Limb (tissue), 2 donors: ENCODE data around the gene NHERF2.
A peak's percentile ranks its signal among the peaks of the same experiment; 100 is the strongest.
"Not testable (repeated sequence)": the region's sequence is repeated elsewhere in the genome, so short reads cannot be mapped to it uniquely, and the experiment has no call there.

Experiments used
- DNase-seq, 2 donors: peaks; one replicate each; pipeline ENCODE4 v3.0.0-alpha.2; 2016; ENCODE audit errors: extremely low spot score in 2 of 2

The NHERF2 gene

GRCh38 chr16:2005646-2006045, 21.1 kb upstream of the NHERF2 start:
- DNase-seq, result no peak

- no peak for DNase-seq
Measured at GRCh38 chr16:2006317-2006716, 20.4 kb upstream of the NHERF2 start.

GRCh38 chr16:2007081-2007836, 19.4 kb upstream of the NHERF2 start:
- no peak for DNase-seq

- no peak for DNase-seq
Measured at GRCh38 chr16:2008009-2008526, 18.6 kb upstream of the NHERF2 start.

- no peak for DNase-seq
Measured at GRCh38 chr16:2008631-2009163, 18.0 kb upstream of the NHERF2 start.

- DNase-seq, result no peak
Measured at GRCh38 chr16:2009164-2009711, 17.5 kb upstream of the NHERF2 start.

GRCh38 chr16:2009791-2010510, 16.8 kb upstream of the NHERF2 start, which contains the start of gene ZNF598:
ZNF598 (minus strand) TSS chr16:2009821.
- DNase-seq, result peak; percentile 88 to 89

- DNase-seq, result not testable (repeated sequence)
Measured at GRCh38 chr16:2011726-2012125, 15.0 kb upstream of the NHERF2 start.

- DNase-seq, result no peak
Measured at GRCh38 chr16:2013527-2013926, 13.2 kb upstream of the NHERF2 start.

- DNase-seq, result no peak
Measured at GRCh38 chr16:2015117-2015946, 11.4 kb upstream of the NHERF2 start.

GRCh38 chr16:2015947-2016208, 10.8 kb upstream of the NHERF2 start:
- DNase-seq, result no peak

- DNase-seq, result no peak
Measured at GRCh38 chr16:2016407-2016922, 10.2 kb upstream of the NHERF2 start.

GRCh38 chr16:2019518-2019920, 7.2 kb upstream of the NHERF2 start, which contains the start of gene NPW:
NPW (plus strand) TSS chr16:2019785.
- peak in 1 of 2 donors; percentile 71 for DNase-seq

GRCh38 chr16:2019921-2020831, 6.5 kb upstream of the NHERF2 start:
- DNase-seq, result no peak

GRCh38 chr16:2022723-2023091, 4.0 kb upstream of the NHERF2 start:
- DNase-seq, result no peak

- DNase-seq, result peak; percentile 90 to 97
Measured at GRCh38 chr16:2023092-2024031, 3.3 kb upstream of the NHERF2 start.

GRCh38 chr16:2024032-2024420, 2.7 kb upstream of the NHERF2 start:
- no peak for DNase-seq

- peak in 1 of 2 donors; percentile 26 for DNase-seq
Measured at GRCh38 chr16:2025251-2025650, 1.5 kb upstream of the NHERF2 start.

- DNase-seq, result peak in 1 of 2 donors; percentile 39
Measured at GRCh38 chr16:2025878-2026460, 733 bp upstream of the NHERF2 start.
